ENCODE results near the gene TSPAN4.

TSPAN4 gene

GRCh38 chr11:824292-824880, 18.3 kb upstream of the TSPAN4 start:
- no peak for DNase-seq

DNA sequence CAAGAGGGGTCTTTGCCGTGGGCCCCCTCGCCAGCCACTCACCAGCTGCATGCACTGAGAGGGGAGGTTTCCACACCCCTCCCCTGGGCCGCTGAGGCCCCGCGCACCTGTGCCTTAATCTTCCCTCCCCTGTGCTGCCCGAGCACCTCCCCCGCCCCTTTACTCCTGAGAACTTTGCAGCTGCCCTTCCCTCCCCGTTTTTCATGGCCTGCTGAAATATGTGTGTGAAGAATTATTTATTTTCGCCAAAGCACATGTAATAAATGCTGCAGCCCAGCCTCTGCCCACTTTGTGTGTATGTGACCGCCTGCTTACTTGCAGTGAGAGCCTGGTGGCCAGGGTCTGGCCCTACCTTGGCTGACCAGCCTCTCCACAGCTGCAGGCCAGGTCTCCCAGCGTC, 17.7 kb upstream of the TSPAN4 start:
- DNase-seq = no peak

DNA sequence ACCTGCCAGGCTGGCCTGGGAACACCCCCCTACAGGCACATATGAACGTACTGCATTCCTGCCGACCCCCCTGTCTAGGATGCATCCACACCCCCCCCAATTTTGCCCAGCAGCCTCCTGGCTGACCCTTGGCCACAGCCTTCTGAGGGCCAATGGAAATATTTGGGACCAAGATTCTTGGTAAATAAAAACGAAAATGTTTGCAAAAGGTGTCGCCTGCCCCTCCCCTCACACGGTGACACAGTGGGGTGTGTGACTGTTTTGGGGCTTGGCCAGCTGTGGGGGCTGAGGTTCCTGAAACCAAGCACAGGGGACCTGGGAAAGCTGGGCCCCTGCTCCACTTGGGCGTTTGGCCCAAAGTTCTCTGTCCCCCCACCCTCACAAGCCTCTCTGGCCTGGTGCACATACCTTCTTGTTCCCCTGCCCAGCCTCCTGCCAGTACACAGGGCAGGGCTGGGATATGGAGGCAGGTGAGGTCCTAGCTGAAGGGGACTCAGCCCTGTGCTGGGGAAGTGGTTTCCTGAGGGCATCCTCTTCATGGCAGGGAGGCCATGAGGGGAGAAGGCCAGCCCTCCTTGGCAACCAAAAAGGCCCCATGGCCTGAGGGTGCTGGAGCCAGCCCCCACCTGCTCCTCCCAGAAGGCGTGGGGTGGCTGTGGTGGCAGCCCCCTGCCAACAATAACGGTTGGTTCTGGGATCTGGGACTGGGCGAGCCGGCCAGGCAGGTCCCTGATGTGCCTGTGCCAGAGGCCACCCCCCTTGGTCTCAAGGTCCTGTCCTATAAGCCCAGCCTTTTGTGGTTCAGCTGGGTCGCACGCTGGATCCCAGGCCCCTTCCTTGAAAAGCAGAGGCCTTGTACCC, 17.1 kb upstream of the TSPAN4 start:
- no peak for DNase-seq

DNA sequence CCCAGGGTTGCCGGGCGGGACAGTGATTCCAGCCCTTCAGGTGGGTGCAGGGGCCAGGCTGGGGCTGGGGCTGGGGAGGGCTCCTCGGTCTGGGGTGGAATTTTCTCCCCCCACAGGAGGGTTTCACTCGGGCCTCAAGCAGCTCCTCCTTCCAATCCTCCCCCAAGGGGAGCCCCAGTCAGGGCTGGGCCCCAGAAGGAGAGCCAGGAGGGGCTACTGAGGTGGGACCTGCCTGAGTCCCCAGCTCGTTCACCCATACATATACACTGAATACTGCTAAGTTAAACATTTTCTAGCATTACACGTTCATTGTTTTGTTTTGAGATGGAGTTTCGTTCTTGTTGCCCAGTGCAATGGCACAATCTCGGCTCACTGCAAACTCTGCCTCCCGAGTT, 16.4 kb upstream of the TSPAN4 start:
- DNase-seq = no peak

DNA sequence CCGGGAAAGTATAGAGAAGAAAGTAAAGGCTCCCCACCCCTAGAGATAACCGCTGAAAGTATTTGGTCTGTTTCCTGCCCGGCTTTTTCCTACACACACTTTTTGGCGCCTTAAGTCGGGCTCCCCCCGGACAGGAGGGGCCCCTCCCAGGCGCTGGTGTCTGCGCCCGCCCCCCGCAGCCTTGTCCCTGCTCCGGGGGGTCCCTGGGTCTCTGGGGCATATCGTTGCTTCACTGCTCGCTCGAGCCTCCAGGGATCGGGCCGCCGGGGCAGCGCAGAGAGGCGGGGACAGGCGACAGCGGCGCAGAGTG, 15.9 kb upstream of the TSPAN4 start:
- no peak for DNase-seq

DNA sequence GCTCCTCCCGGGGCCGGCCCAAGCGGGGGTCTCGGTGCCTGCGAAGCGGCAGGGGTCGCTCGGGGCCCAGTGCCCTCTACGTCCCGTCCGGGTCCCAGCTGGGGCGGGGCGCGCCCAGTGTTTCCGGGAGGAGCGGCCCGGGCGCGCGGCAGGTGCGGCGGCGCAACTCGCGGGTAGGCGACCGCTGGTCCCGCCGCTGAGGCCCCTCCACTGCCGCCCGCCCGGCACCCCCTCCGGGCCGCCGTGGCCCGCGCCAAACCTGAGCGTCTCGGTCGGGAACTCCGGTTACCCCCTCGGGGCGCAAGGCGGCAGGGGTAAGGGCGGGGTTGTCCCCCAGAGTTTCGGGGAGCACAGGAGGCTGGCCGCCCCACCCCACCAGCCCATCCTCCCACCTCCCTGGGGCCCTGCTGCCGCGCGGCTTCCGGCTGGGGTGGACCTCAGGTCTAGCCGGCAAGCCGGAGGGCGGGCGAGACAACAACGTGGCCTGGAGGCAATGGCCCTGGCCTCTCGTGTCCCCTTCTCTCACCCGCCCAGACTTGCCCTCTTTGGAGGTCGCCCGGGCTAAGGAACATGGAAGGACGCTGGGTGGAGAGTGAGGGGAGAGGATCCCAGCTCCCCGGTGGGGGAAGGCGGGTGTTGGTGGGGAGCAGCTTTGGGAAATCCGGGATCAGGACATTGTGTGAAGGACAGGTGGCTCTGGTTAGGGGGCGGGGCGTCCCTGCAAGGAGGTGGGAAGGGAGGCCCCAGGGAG, 15.3 kb upstream of the TSPAN4 start:
- no peak for DNase-seq

DNA sequence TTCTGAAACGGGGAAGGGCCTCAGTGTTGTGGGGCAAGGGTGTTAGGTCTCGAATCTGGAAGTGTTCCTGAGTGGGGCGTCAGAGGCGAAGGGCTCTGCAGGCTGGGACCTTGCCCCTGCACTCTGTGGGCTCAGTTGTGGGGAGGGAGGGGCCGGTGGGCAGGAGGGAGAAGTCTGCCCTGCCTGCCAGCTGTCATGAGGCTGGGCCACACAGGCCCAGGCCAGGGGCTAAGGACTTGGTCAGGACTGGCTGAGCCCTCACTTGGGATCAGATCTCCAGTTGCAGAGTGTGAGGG, 14.8 kb upstream of the TSPAN4 start, which contains the start of gene CRACR2B:
CRACR2B (plus strand) TSS at position 23 of the 296 bp plus-strand sequence. CDS start 689 bp downstream, outside the sequence.
- no peak for DNase-seq

- no peak for DNase-seq
These were observed 14.0 kb upstream of the TSPAN4 start for GRCh38 chr11:828506-829175.

- DNase-seq = no peak
These were observed 13.3 kb upstream of the TSPAN4 start for GRCh38 chr11:829176-829846.

GRCh38 chr11:829847-830294, 12.8 kb upstream of the TSPAN4 start:
- no peak for DNase-seq

- DNase-seq = peak; percentile 57
These were observed 12.1 kb upstream of the TSPAN4 start for GRCh38 chr11:830295-831117.

- peak; percentile 54 for DNase-seq
These were observed 11.4 kb upstream of the TSPAN4 start for GRCh38 chr11:831118-831864.

DNA sequence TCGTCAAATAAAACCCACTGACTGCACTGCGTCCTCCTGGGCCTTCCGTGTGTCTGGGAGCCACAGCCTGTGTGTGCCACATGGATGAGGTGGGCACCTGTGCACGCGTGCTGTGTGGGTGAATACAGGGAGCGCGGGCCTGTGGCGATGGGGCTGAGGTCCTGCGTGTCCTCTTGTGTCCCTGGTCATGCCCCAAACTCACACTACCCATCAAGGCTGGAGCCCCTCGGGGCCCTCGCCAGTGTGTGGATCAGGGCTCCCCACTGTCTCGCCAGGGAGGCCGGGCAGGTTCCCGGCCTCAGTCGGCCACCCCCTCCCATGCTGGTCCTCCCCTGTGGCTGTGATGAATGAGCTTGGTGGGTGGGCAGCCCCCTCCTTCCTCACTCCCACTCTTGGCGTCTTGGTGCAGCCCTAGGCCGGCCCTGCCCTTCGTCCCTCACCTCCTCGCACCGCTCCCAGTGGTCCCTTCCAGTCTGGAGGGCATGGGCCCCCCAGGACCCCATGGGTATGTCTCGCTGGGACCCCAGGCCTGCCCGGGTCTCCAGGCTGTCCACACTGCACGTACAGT, 10.6 kb upstream of the TSPAN4 start:
- DNase-seq = no peak

- DNase-seq = peak; percentile 62
These were observed 10.0 kb upstream of the TSPAN4 start, which contains the start of gene CD151 for GRCh38 chr11:832529-833113. CD151 (plus strand) TSS chr11:832952; CDS start chr11:836070, 3,118 bp downstream.

DNA sequence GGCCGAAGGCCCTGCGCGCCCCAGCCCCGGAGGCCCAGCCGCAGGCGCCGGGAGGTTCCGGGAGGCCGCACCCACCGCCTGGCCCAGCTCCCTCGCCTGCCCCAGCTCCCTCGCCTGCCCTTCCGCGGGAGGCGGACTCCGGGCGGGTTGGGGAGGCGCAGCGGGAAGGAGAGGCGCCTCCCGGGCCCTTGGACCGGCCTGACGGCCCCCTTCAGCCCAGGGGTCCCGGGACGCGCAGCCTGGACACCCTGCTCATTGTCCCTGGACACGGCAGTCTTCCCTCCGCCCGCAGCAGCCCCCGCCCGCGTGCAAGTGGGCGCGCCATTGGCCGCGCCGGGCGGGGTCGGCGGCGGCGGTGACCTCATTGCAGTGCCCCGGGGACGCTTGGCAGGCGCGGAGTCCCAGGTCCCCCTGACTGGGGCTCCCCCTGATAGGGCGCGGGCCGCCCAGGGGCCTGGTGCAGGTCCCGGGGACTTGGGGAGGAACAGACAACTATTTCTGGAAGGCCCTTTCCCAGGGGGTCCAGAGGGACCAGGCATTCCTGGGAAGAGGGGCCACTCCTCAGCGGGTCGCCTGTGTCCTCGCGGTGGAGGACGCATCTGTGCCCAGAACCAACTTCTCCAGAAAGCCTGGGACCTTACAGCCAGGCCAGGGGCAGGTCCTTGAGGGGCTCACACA, 9.4 kb upstream of the TSPAN4 start:
- DNase-seq = peak; percentile 62

DNA sequence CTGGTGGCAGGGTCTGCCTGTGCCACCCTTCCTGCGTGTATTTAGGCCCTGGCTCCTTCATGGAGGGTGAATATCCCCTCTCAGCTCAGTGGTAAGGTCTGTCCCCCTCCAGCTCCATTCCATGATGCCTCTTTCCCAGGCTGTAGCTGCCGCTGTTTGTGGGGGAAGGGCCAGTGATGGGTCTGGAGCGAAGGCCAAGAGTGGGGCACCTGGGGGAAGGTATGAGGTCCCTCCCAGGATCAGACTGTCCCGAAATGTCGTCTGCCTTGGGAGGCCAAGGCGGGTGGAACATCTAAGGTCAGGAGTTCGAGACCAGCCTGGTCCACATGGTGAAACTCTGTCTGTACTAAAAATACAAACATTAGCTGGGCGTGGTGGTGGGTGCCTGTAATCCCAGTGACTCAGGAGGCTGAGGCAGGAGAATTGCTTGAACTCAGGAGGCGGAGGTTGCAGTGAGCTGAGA, 8.8 kb upstream of the TSPAN4 start:
- no peak for DNase-seq

GRCh38 chr11:834371-835316, 8.0 kb upstream of the TSPAN4 start:
- peak; percentile 84 for DNase-seq

DNA sequence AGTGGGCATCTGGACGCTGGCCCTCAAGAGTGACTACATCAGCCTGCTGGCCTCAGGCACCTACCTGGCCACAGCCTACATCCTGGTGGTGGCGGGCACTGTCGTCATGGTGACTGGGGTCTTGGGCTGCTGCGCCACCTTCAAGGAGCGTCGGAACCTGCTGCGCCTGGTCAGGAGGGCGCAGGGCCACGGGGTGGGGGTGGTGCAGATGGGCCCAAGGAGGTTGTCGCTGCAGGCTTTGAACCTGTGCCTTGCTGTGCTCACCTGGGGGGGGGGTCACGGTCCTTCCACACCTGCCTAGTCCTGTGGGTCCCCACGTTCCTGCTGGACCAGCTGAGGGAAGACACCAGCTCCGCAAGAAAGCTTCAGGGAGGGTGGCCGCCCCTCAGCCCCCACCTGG, 6.4 kb upstream of the TSPAN4 start:
- DNase-seq = no peak

Measured in fibroblast of skin of back (primary cell).